IMR-90 (cell line): Measurements from ENCODE around the gene FBXW2. TPM values are rescaled to one million over a fixed set of nuclear protein-coding genes. Genes with fewer than 3 reads are reported as not detected.

Experiments
- ATAC-seq: fragments of 200-7000 bp; cut with Tn5 transposase; 2 replicates; pipeline ENCODE4 v1.9.1; 2020; ENCODE audit warnings: low read depth, mild to moderate bottlenecking, moderate library complexity
- BruUV-seq: library from RNA; stranded (reverse); fragments of 400-500 nt; replicated peaks from 2 replicates; lab custom pipeline; 2021; lab: Mats Ljungman, UMichigan
- CTCF ChIA-PET: fragments of 300-600 bp; formaldehyde crosslinking; extraction: SDS; loops from one replicate; lab custom pipeline; 2021; ENCODE audit warnings: antibody characterized with exemption; lab: Yijun Ruan, JAX
- POLR2A ChIA-PET: fragments of 300-600 bp; sonication (Branson Sonifier 250); formaldehyde crosslinking; loops from one replicate; lab custom pipeline; 2022; ENCODE audit warnings: antibody characterized with exemption; ENCODE audit not compliant: unreplicated experiment; lab: Charles Lee
- DNase-seq: peaks from one replicate; pipeline ENCODE4 v3.0.0; 2013
- H2AFZ ChIP-seq: replicated peaks from 2 replicates; pipeline ENCODE3; 2013; ENCODE audit warnings: low read length, mild to moderate bottlenecking; ENCODE audit not compliant: poor library complexity
- H2AK5ac ChIP-seq: 2 replicates; pipeline ENCODE4 v1.6.1; 2013; ENCODE audit warnings: low read depth, low read length, inconsistent platforms
- H2AK9ac ChIP-seq: replicated peaks from 2 replicates; pipeline ENCODE3; 2013; ENCODE audit warnings: mild to moderate bottlenecking, low read depth, low read length, moderate library complexity; ENCODE audit not compliant: poor library complexity
- H2BK120ac ChIP-seq: 2 replicates; pipeline ENCODE4 v1.6.1; 2013; ENCODE audit warnings: low read depth, low read length, inconsistent platforms
- H2BK15ac ChIP-seq: 3 replicates; pipeline ENCODE4 v1.6.1; 2013; ENCODE audit warnings: low read depth, low read length, inconsistent platforms
- H2BK20ac ChIP-seq: 2 replicates; pipeline ENCODE4 v1.6.1; 2013; ENCODE audit warnings: low read depth, mild to moderate bottlenecking, inconsistent platforms, low read length, moderate library complexity
- H2BK5ac ChIP-seq: 2 replicates; pipeline ENCODE4 v1.6.1; 2013; ENCODE audit warnings: mild to moderate bottlenecking, low read depth, low read length, inconsistent platforms; ENCODE audit not compliant: poor library complexity, severe bottlenecking
- H3K14ac ChIP-seq: replicated peaks from 2 replicates; pipeline ENCODE4 v1.6.1; 2013; ENCODE audit warnings: low read depth, low read length, inconsistent platforms
- H3K18ac ChIP-seq: 2 replicates; pipeline ENCODE4 v1.6.1; 2013; ENCODE audit warnings: low read depth, low read length, control low read depth
- H3K23ac ChIP-seq: 2 replicates; pipeline ENCODE4 v1.6.1; 2013; ENCODE audit warnings: low read depth, low read length, inconsistent platforms
- H3K27ac ChIP-seq: 2 replicates; pipeline ENCODE4 v1.5.1; 2013; ENCODE audit warnings: mild to moderate bottlenecking, control low read depth, low read length; ENCODE audit not compliant: insufficient read depth
- H3K27me3 ChIP-seq: 2 replicates; pipeline ENCODE4 v1.6.1; 2013; ENCODE audit warnings: low read length; ENCODE audit not compliant: control insufficient read depth, insufficient read depth
- H3K36me3 ChIP-seq: 2 replicates; pipeline ENCODE4 v1.6.1; 2013; ENCODE audit warnings: low read length, mixed read lengths; ENCODE audit not compliant: control insufficient read depth, insufficient read depth
- H3K4ac ChIP-seq: 2 replicates; pipeline ENCODE4 v1.6.1; 2013; ENCODE audit warnings: low read depth, low read length, inconsistent platforms
- H3K4me1 ChIP-seq: 2 replicates; pipeline ENCODE4 v1.6.1; 2013; ENCODE audit warnings: low read length, mixed read lengths; ENCODE audit not compliant: control insufficient read depth, insufficient read depth
- H3K4me2 ChIP-seq: 2 replicates; pipeline ENCODE4 v1.6.1; 2013; ENCODE audit warnings: low read depth, mild to moderate bottlenecking, control low read depth, low read length, moderate library complexity
- H3K4me3 ChIP-seq: 2 replicates; pipeline ENCODE4 v1.5.1; 2013; ENCODE audit warnings: low read depth, mild to moderate bottlenecking, control low read depth, low read length, moderate library complexity; ENCODE audit not compliant: insufficient read depth
- H3K56ac ChIP-seq: 2 replicates; pipeline ENCODE4 v1.6.1; 2013; ENCODE audit warnings: low read length, inconsistent platforms; ENCODE audit not compliant: insufficient read depth; ENCODE audit errors: extremely low read depth
- H3K79me1 ChIP-seq, 2 experiments: 2 replicates each; pipeline ENCODE4 v1.6.1; 2013; ENCODE audit warnings: low read length in 2 of 2, inconsistent platforms in 1 of 2, low read depth in 1 of 2
- H3K9ac ChIP-seq: 2 replicates; pipeline ENCODE4 v1.6.1; 2013; ENCODE audit warnings: low read depth, low read length, control low read depth
- H3K9me1 ChIP-seq: 2 replicates; pipeline ENCODE4 v1.6.1; 2013; ENCODE audit warnings: low read length, inconsistent platforms; ENCODE audit not compliant: insufficient read depth
- H3K9me3 ChIP-seq: 2 replicates; pipeline ENCODE4 v1.6.1; 2013; ENCODE audit warnings: low read length; ENCODE audit not compliant: control insufficient read depth, insufficient read depth
- H4K20me1 ChIP-seq: 2 replicates; pipeline ENCODE4 v1.6.1; 2013; ENCODE audit warnings: low read length, inconsistent platforms; ENCODE audit not compliant: insufficient read depth
- H4K5ac ChIP-seq: 2 replicates; pipeline ENCODE4 v1.6.1; 2013; ENCODE audit warnings: mild to moderate bottlenecking, low read depth, low read length, control low read depth
- H4K8ac ChIP-seq, 2 experiments: 2 replicates each; pipeline ENCODE4 v1.6.1; 2013; ENCODE audit warnings: low read depth in 2 of 2, low read length in 2 of 2, control low read depth in 1 of 2, inconsistent platforms in 1 of 2
- H4K91ac ChIP-seq: 2 replicates; pipeline ENCODE4 v1.6.1; 2013; ENCODE audit warnings: low read depth, low read length, inconsistent platforms; ENCODE audit not compliant: insufficient read depth
- FOS ChIP-seq: fragments of 150-350 bp; IDR thresholded peaks from 2 replicates; pipeline ENCODE4 v1.6.1; 2016; ENCODE audit warnings: low read depth, low read length
- NFE2L2 ChIP-seq: fragments of 150-350 bp; IDR thresholded peaks from 2 replicates; pipeline ENCODE4 v1.6.1; 2016; ENCODE audit warnings: low read depth, mild to moderate bottlenecking, low read length
- RAD21 ChIP-seq: IDR thresholded peaks from 2 replicates; pipeline ENCODE4 v1.6.1; 2012; ENCODE audit warnings: low read length, improper control_type of control experiment
- RCOR1 ChIP-seq: IDR thresholded peaks from 2 replicates; pipeline ENCODE4 v1.6.1; 2012; ENCODE audit warnings: mild to moderate bottlenecking, low read length, improper control_type of control experiment; ENCODE audit not compliant: insufficient replicate concordance
- dilution Hi-C: fragments of 300-500 bp; cut with HindIII; formaldehyde crosslinking; loops from one replicate; pipeline ENCODE4 v1.14.3; 2018; ENCODE audit warnings: low sequenced_read_pairs; ENCODE audit not compliant: unreplicated experiment
- in situ Hi-C: fragments of 300-500 bp; cut with MboI; formaldehyde crosslinking; loops from 3 replicates; pipeline ENCODE4 v1.14.3; 2019; ENCODE audit warnings: low sequenced_read_pairs, inconsistent platforms, mixed read lengths
- intact Hi-C: fragments of 100-400 bp; cut with micrococcal nuclease; formaldehyde crosslinking; loops from 2 replicates; pipeline ENCODE4 v1.10.0; 2022
- polyA plus RNA-seq, 3 experiments: library from polyadenylated mRNA; depleted of rRNA; stranded (reverse); fragments of >200 nt; gene quantifications; 2 replicates each; pipeline ENCODE4 v1.2.3, GENCODE V29; 2012; ENCODE audit warnings: low replicate concordance in 1 of 3
- total RNA-seq: library from RNA; depleted of rRNA; stranded (reverse); fragments of >200 nt; gene quantifications from 2 replicates; pipeline ENCODE4 v1.2.3, GENCODE V29; 2012

Gene FBXW2
- total and polyA plus RNA-seq, 2 of the 4 experiments (the other 2 are of a cell fraction) = 27.1 to 43.5 TPM

- Histone ChIP-seq H2BK120ac (no peak overlapping the region), H3K9me3 (no peaks in the 10 kb centered on the region), H3K4me2 (no peak overlapping the region), H3K4ac (no peak overlapping the region), H3K56ac (no peak overlapping the region), H3K18ac (no peak overlapping the region), H3K9me1 (no peaks in the 10 kb centered on the region), H2BK20ac (no peak overlapping the region), H2AK5ac (no peak overlapping the region), H3K36me3 (peaks cover 22% of the 10 kb centered on the region), H2BK15ac (no peak overlapping the region), H4K8ac (no peak overlapping the region), H3K4me1 (no peaks in the 10 kb centered on the region; the same call in 1 of the 2 replicates), H3K27ac (no peak overlapping the region), H3K14ac (no peak overlapping the region), H4K5ac (no peak overlapping the region), H3K23ac (no peak overlapping the region), H2AK9ac (no peak overlapping the region), H2BK5ac (no peak overlapping the region), H3K9ac (no peak overlapping the region), H3K27me3 (no peaks in the 10 kb centered on the region), H2AFZ (no peak overlapping the region), H4K91ac (no peak overlapping the region), H3K4me3 (no peak overlapping the region), H4K20me1 (peaks cover under 1% of the 10 kb centered on the region; the same call in 1 of the 2 replicates), H3K79me1 (peaks cover 14 to 38% of the 10 kb centered on the region in 2 experiments; a peak in 3 of 4 replicates)
- peak; percentile 77 for ATAC-seq
- dilution Hi-C loops (no loop called here), intact Hi-C loops (loop anchor here (10.0 kb wide), 1 partner anchor 208 kb away; no protein-coding TSS in a partner anchor), in situ Hi-C loops (no loop called here)
- no peak for TF ChIP-seq FOS
- no peak for TF ChIP-seq RAD21
- TF ChIP-seq RCOR1 = no peak
- TF ChIP-seq NFE2L2 = no peak
- CTCF ChIA-PET = interaction anchor here (0.6 to 1.1 kb wide), 2 partner anchors 17 to 39 kb away, joined by 3 read pairs; no protein-coding TSS in a partner anchor
- DNase-seq = peak; percentile 57
- POLR2A ChIA-PET = interaction anchor here (0.6 kb wide), 1 partner anchor 180 kb away, joined by 11 read pairs; no protein-coding TSS in a partner anchor
- no TSS peak for BruUV-seq
Observed at GRCh38 chr9:120832807-120833206, 39.6 kb upstream of the FBXW2 start.
